PC-3 (cell line): Measurements from ENCODE around the gene DTNB. TPM values are rescaled to one million over a fixed set of nuclear protein-coding genes. Genes with fewer than 3 reads are reported as not detected.

Source experiments
- ATAC-seq: fragments of 200-7000 bp; cut with Tn5 transposase; 2 replicates; pipeline ENCODE4 v1.9.1; 2020; ENCODE audit warnings: mild to moderate bottlenecking, moderate library complexity
- BruUV-seq: library from RNA; stranded (reverse); fragments of 400-500 nt; replicated peaks from 2 replicates; lab custom pipeline; 2021; lab: Mats Ljungman, UMichigan
- CTCF ChIA-PET: fragments of 300-600 bp; sonication (Branson Sonifier 250); formaldehyde crosslinking; loops from one replicate; lab custom pipeline; 2022; ENCODE audit warnings: antibody characterized with exemption; lab: Charles Lee
- POLR2A ChIA-PET: fragments of 300-600 bp; sonication (Branson Sonifier 250); formaldehyde crosslinking; loops from one replicate; lab custom pipeline; 2022; ENCODE audit warnings: antibody characterized with exemption; ENCODE audit not compliant: unreplicated experiment; lab: Charles Lee
- DNase-seq: peaks from one replicate; pipeline ENCODE4 v3.0.0-alpha.2; 2015
- H2AFZ ChIP-seq: fragments of 300-600 bp; sonication (generic); 2 replicates; pipeline ENCODE4 v1.6.0; 2016; ENCODE audit warnings: antibody characterized with exemption, low read length
- H3F3A ChIP-seq: fragments of 300-600 bp; sonication (generic); one replicate; pipeline ENCODE4 v1.6.0; 2017; ENCODE audit warnings: antibody characterized with exemption, low read length, control low read depth, mild to moderate bottlenecking; ENCODE audit not compliant: unreplicated experiment
- H3K27ac ChIP-seq: fragments of 300-600 bp; sonication (generic); 2 replicates; pipeline ENCODE4 v1.5.1; 2016; ENCODE audit warnings: mild to moderate bottlenecking, low read length
- H3K27me3 ChIP-seq: fragments of 300-600 bp; sonication (generic); 2 replicates; pipeline ENCODE4 v1.6.1; 2016; ENCODE audit warnings: low read length, mixed read lengths
- H3K36me3 ChIP-seq: fragments of 300-600 bp; sonication (generic); 2 replicates; pipeline ENCODE4 v1.6.1; 2016; ENCODE audit warnings: low read depth, mixed run types, low read length, mixed read lengths
- H3K4me1 ChIP-seq: fragments of 300-600 bp; sonication (generic); 2 replicates; pipeline ENCODE4 v1.5.1; 2016; ENCODE audit warnings: low read length; ENCODE audit not compliant: insufficient read depth
- H3K4me2 ChIP-seq: fragments of 300-600 bp; sonication (generic); 2 replicates; pipeline ENCODE4 v1.6.0; 2016; ENCODE audit warnings: low read length
- H3K4me3 ChIP-seq: fragments of 300-600 bp; sonication (generic); 2 replicates; pipeline ENCODE4 v1.5.1; 2016; ENCODE audit warnings: mild to moderate bottlenecking, low read length, mixed read lengths
- H3K79me2 ChIP-seq: fragments of 300-600 bp; sonication (generic); 2 replicates; pipeline ENCODE4 v1.6.1; 2017; ENCODE audit warnings: low read length, mixed read lengths
- H3K9ac ChIP-seq: fragments of 300-600 bp; sonication (generic); 2 replicates; pipeline ENCODE4 v1.6.0; 2016; ENCODE audit warnings: mild to moderate bottlenecking, low read length
- H3K9me2 ChIP-seq: fragments of 300-600 bp; sonication (generic); replicated peaks from 2 replicates; pipeline ENCODE4 v1.6.1; 2016; ENCODE audit warnings: mixed run types, low read length, mixed read lengths
- H3K9me3 ChIP-seq: fragments of 300-600 bp; sonication (generic); 2 replicates; pipeline ENCODE4 v1.6.1; 2016; ENCODE audit warnings: low read length, mixed read lengths
- H4K20me1 ChIP-seq: fragments of 300-600 bp; sonication (generic); 2 replicates; pipeline ENCODE4 v1.6.1; 2016; ENCODE audit warnings: low read length, mixed read lengths
- CTCF ChIP-seq: fragments of 300-600 bp; sonication (generic); conservative IDR thresholded peaks from 2 replicates; pipeline ENCODE4 v1.5.1; 2017; ENCODE audit warnings: antibody characterized with exemption, low read depth, mild to moderate bottlenecking, low read length
- EZH2 ChIP-seq: fragments of 300-600 bp; sonication (generic); IDR thresholded peaks from one replicate; pipeline ENCODE4 v1.6.1; 2017; ENCODE audit warnings: antibody characterized with exemption, mild to moderate bottlenecking, low read length; ENCODE audit not compliant: unreplicated experiment
- EZH2phosphoT487 ChIP-seq: fragments of 300-600 bp; sonication (generic); IDR thresholded peaks from 2 replicates; pipeline ENCODE4 v1.6.1; 2018; ENCODE audit warnings: mild to moderate bottlenecking, antibody characterized with exemption, low read length, borderline replicate concordance
- intact Hi-C: fragments of 100-400 bp; cut with micrococcal nuclease; formaldehyde crosslinking; loops from 2 replicates; pipeline ENCODE4 v1.9.0; 2023
- total RNA-seq: library from RNA; depleted of rRNA; stranded (reverse); fragments of >200 nt; gene quantifications from 2 replicates; pipeline ENCODE4 v1.2.3, GENCODE V29; 2014

Gene DTNB
- total RNA-seq, 1 experiment from 2014 or later, result 23.1 TPM

GRCh38 chr2:25462021-25462420 is 211.4 kb downstream of the DTNB start:
- TF ChIP-seq EZH2phosphoT487 (no peak), CTCF (no peak), EZH2 (no peak)
- Histone ChIP-seq H2AFZ (no peak overlapping the region), H3K9ac (no peak overlapping the region), H3K4me1 (no peaks in the 10 kb centered on the region), H3K36me3 (no peaks in the 10 kb centered on the region), H3K27me3 (no peaks in the 10 kb centered on the region), H3K4me3 (no peak overlapping the region), H3K4me2 (no peak overlapping the region), H4K20me1 (no peaks in the 10 kb centered on the region), H3F3A (no peaks in the 10 kb centered on the region), H3K9me2 (no peaks in the 10 kb centered on the region), H3K79me2 (no peaks in the 10 kb centered on the region), H3K9me3 (no peaks in the 10 kb centered on the region), H3K27ac (no peak overlapping the region)
- intact Hi-C loops, result no loop called here
- BruUV-seq, result no TSS peak
- ATAC-seq (no peak), DNase-seq (no peak)
- ChIA-PET CTCF (no interaction called here), POLR2A (no interaction called here)

GRCh38 chr2:25460261-25460905 is 213.0 kb downstream of the DTNB start:
- ATAC-seq (no peak), DNase-seq (no peak)
- Histone ChIP-seq H3K36me3 (no peaks in the 10 kb centered on the region), H3K4me2 (no peak overlapping the region), H3F3A (no peaks in the 10 kb centered on the region), H3K9me3 (no peaks in the 10 kb centered on the region), H3K4me1 (no peaks in the 10 kb centered on the region), H3K4me3 (no peak overlapping the region), H3K9ac (no peak overlapping the region), H3K79me2 (no peaks in the 10 kb centered on the region), H2AFZ (no peak overlapping the region), H3K27ac (no peak overlapping the region), H4K20me1 (no peaks in the 10 kb centered on the region), H3K9me2 (no peaks in the 10 kb centered on the region), H3K27me3 (no peaks in the 10 kb centered on the region)
- TF ChIP-seq EZH2 (no peak), CTCF (no peak), EZH2phosphoT487 (no peak)
- POLR2A ChIA-PET, result no interaction called here
- no TSS peak for BruUV-seq
- intact Hi-C loops, result no loop called here
- CTCF ChIA-PET, result no interaction called here

GRCh38 chr2:25454824-25455611 is 218.4 kb downstream of the DTNB start:
- no peaks in the 10 kb centered on the region for H3K36me3 ChIP-seq
- no peak overlapping the region for H3K27ac ChIP-seq
- TF ChIP-seq CTCF, result no peak
- no peak for TF ChIP-seq EZH2
- no peak for TF ChIP-seq EZH2phosphoT487
- H3K79me2 ChIP-seq, result no peaks in the 10 kb centered on the region
- H3K9me2 ChIP-seq, result no peaks in the 10 kb centered on the region
- no peak overlapping the region for H3K9ac ChIP-seq
- H3K4me2 ChIP-seq, result no peak overlapping the region
- BruUV-seq, result no TSS peak
- POLR2A ChIA-PET, result no interaction called here
- H2AFZ ChIP-seq, result no peak overlapping the region
- no peak overlapping the region for H3K4me3 ChIP-seq
- no peaks in the 10 kb centered on the region for H3K4me1 ChIP-seq
- DNase-seq, result no peak
- intact Hi-C loops, result no loop called here
- no peaks in the 10 kb centered on the region for H3K27me3 ChIP-seq
- H3K9me3 ChIP-seq, result no peaks in the 10 kb centered on the region
- CTCF ChIA-PET, result no interaction called here
- H4K20me1 ChIP-seq, result no peaks in the 10 kb centered on the region
- no peaks in the 10 kb centered on the region for H3F3A ChIP-seq
- no peak for ATAC-seq
